ENCODE data around the gene ABHD14A.

- TF ChIP-seq CTCF (optimal IDR thresholded peaks at IDR 0.05 in 1 of 3, IDR thresholded peaks at IDR 0.05 in 1 of 3, conservative IDR thresholded peaks at IDR 0.05 in 1 of 3; ENCODE audit: extremely low read depth in 1 of 3, insufficient read depth in 2 of 3, low read length in 3 of 3) (no peak), EZH2 (IDR thresholded peaks at IDR 0.05; ENCODE audit: low read length) (no peak)
These were observed 36.0 kb upstream of the ABHD14A start for GRCh38 chr3:51938780-51939425.

All from keratinocyte (primary cell).